ENCODE measurements around the gene LAMC3. TPM values are rescaled to one million over a fixed set of nuclear protein-coding genes. Genes with fewer than 3 reads are reported as not detected.
"Not testable (repeated sequence)": the region's sequence is repeated elsewhere in the genome, so short reads cannot be mapped to it uniquely, and the experiment has no call there.

The LAMC3 gene
- total and polyA plus RNA-seq, 3 donors from 2014 or later: 35.9 to 136 (median 86.3) TPM

GRCh38 chr9:131031642-131032005, 22.6 kb downstream of the LAMC3 start:
- H3K4me3 ChIP-seq: no peak overlapping the region
- H3K27me3 ChIP-seq: no peaks in the 10 kb centered on the region
- intact Hi-C loops (cut with DNase I; ENCODE audit: low total_unique reads): no loop called here
- H3K27ac ChIP-seq: no peak overlapping the region
- TF ChIP-seq POLR2A (IDR thresholded peaks at IDR 0.05): no peak
- TF ChIP-seq, protein P1, sequence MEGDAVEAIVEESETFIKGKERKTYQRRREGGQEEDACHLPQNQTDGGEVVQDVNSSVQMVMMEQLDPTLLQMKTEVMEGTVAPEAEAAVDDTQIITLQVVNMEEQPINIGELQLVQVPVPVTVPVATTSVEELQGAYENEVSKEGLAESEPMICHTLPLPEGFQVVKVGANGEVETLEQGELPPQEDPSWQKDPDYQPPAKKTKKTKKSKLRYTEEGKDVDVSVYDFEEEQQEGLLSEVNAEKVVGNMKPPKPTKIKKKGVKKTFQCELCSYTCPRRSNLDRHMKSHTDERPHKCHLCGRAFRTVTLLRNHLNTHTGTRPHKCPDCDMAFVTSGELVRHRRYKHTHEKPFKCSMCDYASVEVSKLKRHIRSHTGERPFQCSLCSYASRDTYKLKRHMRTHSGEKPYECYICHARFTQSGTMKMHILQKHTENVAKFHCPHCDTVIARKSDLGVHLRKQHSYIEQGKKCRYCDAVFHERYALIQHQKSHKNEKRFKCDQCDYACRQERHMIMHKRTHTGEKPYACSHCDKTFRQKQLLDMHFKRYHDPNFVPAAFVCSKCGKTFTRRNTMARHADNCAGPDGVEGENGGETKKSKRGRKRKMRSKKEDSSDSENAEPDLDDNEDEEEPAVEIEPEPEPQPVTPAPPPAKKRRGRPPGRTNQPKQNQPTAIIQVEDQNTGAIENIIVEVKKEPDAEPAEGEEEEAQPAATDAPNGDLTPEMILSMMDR (IDR thresholded peaks at IDR 0.05): no peak
- H3K4me1 ChIP-seq: peaks cover 16% of the 10 kb centered on the region
- H3K36me3 ChIP-seq (ENCODE audit: low read depth, missing control alignments): no peaks in the 10 kb centered on the region
- H3K9me3 ChIP-seq: no peaks in the 10 kb centered on the region
- DNase-seq: no peak
- 76 to 92% methylated on average over 3 to 7 of the region's 7 CpGs for WGBS, 2 donors

GRCh38 chr9:131032384-131032783, 23.4 kb downstream of the LAMC3 start:
- Histone ChIP-seq H3K9me3 (no peaks in the 10 kb centered on the region), H3K36me3 (ENCODE audit: low read depth, missing control alignments) (no peaks in the 10 kb centered on the region), H3K27me3 (no peaks in the 10 kb centered on the region), H3K27ac (no peak overlapping the region), H3K4me3 (no peak overlapping the region), H3K4me1 (peaks cover 24% of the 10 kb centered on the region)
- no peak for TF ChIP-seq POLR2A (IDR thresholded peaks at IDR 0.05)
- TF ChIP-seq, protein P1 (IDR thresholded peaks at IDR 0.05): no peak
- intact Hi-C loops (cut with DNase I; ENCODE audit: low total_unique reads): no loop called here
- DNase-seq: no peak
- WGBS, 2 donors: 91% methylated on average over 12 of the region's 12 CpGs

DNA sequence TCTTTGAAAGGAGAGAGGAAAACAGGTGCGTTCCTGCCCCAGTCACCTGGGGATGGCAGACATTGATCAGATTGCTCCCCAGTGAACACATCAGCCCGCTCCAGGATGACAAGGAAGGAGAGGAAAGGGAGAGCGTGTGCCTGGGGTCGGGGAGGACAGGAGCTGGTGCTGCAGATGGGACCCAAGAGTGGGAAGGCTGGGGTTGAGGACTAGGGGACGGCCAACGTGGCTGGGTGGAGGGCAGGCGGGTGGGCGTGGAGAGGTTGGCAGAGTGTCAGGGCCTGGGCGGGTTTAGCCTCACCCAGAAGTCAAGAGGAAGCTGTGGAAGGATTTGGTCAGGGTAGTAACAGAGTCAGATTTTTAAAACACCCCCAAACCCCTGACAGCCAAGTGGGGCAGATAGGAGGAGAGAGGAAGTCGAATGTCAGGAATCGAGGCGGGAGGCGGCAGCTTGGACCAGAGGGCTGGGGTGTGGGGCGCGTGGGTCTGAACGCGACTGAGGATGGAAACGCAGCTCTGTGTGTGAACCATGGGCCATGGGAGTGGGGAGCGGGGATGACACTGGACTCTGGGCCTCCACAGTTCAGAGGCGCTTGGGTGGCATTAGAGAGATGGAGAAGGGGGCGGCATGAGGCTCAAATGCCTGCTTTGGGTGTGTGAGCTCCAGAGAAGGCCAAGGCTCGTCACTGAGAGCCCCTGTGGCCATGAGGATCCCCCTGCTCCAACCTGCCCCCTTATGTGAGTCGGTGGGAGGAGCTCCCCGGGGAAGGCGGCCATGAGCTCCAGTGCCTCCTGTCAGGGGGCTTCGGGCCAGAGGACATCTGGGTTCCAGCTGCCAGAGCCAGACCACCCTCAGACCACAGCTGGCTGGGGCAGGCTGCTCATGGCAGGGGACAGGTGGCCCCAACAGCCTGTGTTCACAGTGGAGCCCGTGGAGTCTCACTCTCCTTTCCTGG, 24.6 kb downstream of the LAMC3 start:
- TF ChIP-seq, protein P1 (IDR thresholded peaks at IDR 0.05): no peak
- no peak for TF ChIP-seq POLR2A (IDR thresholded peaks at IDR 0.05)
- Histone ChIP-seq H3K4me1 (peaks cover 32% of the 10 kb centered on the region), H3K27me3 (no peaks in the 10 kb centered on the region), H3K4me3 (no peak overlapping the region), H3K36me3 (ENCODE audit: low read depth, missing control alignments) (no peaks in the 10 kb centered on the region), H3K9me3 (no peaks in the 10 kb centered on the region), H3K27ac (no peak overlapping the region)
- WGBS, 2 donors: 83% methylated on average over 24 to 27 of the region's 27 CpGs
- DNase-seq: no peak
- intact Hi-C loops (cut with DNase I; ENCODE audit: low total_unique reads): no loop called here

DNA sequence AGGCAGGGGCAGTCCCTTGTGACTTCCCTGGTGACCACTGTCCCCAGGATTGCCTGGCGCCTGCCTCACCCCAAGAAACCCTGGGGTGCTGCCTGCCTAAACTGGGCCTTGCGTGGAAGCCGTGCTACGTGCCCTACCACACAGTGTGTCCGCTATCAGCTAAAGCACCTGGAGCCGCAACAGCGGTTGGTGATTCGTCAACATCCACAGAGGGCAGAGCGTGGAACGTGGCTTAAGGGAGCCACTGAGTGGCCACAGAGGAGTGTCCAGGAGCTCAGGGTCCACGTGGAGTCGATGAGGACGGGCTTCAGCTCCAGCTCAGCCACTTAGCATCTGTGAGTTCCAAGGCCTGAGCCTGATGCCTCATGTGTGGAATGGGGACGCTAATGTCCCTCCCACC, 25.3 kb downstream of the LAMC3 start:
- Histone ChIP-seq H3K9me3 (no peaks in the 10 kb centered on the region), H3K4me1 (peaks cover 25% of the 10 kb centered on the region), H3K27me3 (no peaks in the 10 kb centered on the region), H3K4me3 (no peak overlapping the region), H3K27ac (no peak overlapping the region), H3K36me3 (ENCODE audit: low read depth, missing control alignments) (no peaks in the 10 kb centered on the region)
- DNase-seq: no peak
- 95 to 100% methylated on average over 8 to 14 of the region's 14 CpGs for WGBS, 2 donors
- TF ChIP-seq, protein P1 (IDR thresholded peaks at IDR 0.05): no peak
- no peak for TF ChIP-seq POLR2A (IDR thresholded peaks at IDR 0.05)
- intact Hi-C loops (cut with DNase I; ENCODE audit: low total_unique reads): no loop called here

- H3K27me3 ChIP-seq; H3K36me3 ChIP-seq (ENCODE audit: low read depth, missing control alignments); intact Hi-C loops (cut with DNase I; ENCODE audit: low total_unique reads); H3K4me3 ChIP-seq; DNase-seq; H3K27ac ChIP-seq; H3K9me3 ChIP-seq: not testable (repeated sequence)
- H3K4me1 ChIP-seq: peaks cover 24% of the 10 kb centered on the region
- WGBS, 2 donors: 91 to 94% methylated on average over 6 to 10 of the region's 10 CpGs
Observed at GRCh38 chr9:131034749-131035148, 25.8 kb downstream of the LAMC3 start.

Data from testis (tissue), 3 donors.